ENCODE results near the gene PPFIBP2.

DNA sequence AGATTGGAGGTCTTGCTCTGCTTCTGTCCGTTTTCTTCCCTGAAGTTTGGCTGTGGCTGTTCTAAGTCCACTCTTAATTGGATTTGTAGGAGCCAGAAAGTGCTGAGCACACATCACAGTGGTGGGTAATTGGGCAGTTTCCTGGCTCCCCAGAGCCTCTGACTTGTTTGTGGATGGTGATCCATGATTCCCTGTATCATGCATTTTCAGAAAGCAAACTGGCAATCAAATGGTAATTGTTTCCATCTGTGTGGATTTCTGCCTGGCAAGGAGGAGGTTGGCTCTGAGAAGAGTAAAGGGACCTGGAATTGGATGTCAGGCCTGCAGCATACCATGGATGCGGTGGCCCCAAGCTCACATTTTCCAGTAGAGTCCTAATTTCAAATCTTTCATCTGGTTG lies 49.5 kb downstream of the PPFIBP2 start:
- TF ChIP-seq, protein P1, sequence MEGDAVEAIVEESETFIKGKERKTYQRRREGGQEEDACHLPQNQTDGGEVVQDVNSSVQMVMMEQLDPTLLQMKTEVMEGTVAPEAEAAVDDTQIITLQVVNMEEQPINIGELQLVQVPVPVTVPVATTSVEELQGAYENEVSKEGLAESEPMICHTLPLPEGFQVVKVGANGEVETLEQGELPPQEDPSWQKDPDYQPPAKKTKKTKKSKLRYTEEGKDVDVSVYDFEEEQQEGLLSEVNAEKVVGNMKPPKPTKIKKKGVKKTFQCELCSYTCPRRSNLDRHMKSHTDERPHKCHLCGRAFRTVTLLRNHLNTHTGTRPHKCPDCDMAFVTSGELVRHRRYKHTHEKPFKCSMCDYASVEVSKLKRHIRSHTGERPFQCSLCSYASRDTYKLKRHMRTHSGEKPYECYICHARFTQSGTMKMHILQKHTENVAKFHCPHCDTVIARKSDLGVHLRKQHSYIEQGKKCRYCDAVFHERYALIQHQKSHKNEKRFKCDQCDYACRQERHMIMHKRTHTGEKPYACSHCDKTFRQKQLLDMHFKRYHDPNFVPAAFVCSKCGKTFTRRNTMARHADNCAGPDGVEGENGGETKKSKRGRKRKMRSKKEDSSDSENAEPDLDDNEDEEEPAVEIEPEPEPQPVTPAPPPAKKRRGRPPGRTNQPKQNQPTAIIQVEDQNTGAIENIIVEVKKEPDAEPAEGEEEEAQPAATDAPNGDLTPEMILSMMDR (IDR thresholded peaks at IDR 0.05), result no peak
- TF ChIP-seq NR3C1 (IDR thresholded peaks at IDR 0.05) (no peak), RFX5 (IDR thresholded peaks at IDR 0.05) (no peak), TP53 (CRISPR knock-in tag; IDR thresholded peaks at IDR 0.05) (no peak), JUN (IDR thresholded peaks at IDR 0.05) (no peak), KDM1A (IDR thresholded peaks at IDR 0.05; ENCODE audit: low read depth) (no peak)

All from A549 (cell line).